Inflammatory macrophage (primary cell): ENCODE data around the gene GUCA2A.
"Not testable (repeated sequence)": the region's sequence is repeated elsewhere in the genome, so short reads cannot be mapped to it uniquely, and the experiment has no call there.

Source experiments
- DNase-seq, 2 donors: peaks; one replicate each; pipeline ENCODE4 v3.0.0-alpha.2; 2020 to 2022
- total RNA-seq, 18 experiments: gene quantifications; one replicate each; lab custom pipeline; 2026; ENCODE audit warnings: mixed read lengths in 6 of 18, inconsistent platforms in 2 of 18; lab: John Stamatoyannopoulos, UW

Gene GUCA2A
- 0 to 0.05 (median 0) reads per million in 18 experiments for total RNA-seq

GRCh38 chr1:42164551-42165420, at the start of gene GUCA2A:
GUCA2A (minus strand) TSS chr1:42164745; CDS start chr1:42164712, 33 bp downstream.
- no peak for DNase-seq

GRCh38 chr1:42211224-42211623, 46.7 kb upstream of the GUCA2A start:
- no peak for DNase-seq

DNA sequence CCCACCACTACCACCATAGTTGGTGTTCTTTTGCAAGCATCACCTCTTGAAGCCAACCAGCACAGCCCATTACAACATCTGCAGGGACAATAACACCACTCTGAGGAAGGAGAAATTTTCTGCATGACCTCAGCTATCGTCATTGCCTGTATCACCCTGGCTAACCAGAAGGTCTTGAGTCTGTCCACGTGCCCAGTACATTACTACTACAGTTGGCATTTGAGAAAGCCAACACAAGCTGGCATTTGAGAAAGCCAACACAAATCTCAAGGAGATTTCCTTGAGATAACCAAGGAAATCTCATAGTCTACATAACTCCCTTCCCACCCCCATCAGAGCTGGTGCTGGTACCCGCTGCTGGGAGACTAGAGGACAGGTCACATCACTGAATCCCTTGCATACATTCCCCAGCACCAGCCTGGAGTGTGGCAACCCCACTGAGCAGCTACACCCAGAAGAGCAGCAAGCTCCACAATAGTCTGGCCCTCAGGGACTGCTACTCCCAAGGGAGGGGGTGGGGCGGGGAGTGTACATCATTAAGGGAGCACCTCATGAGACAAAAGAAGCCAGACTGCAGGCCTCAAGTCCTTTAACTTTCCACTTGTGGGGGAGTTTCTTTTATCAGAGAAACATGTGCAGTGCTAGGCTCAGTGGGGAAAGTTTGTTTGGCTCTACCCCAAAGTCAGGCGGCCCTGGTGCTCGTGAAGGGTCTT, 46.0 kb upstream of the GUCA2A start:
- no peak for DNase-seq

DNA sequence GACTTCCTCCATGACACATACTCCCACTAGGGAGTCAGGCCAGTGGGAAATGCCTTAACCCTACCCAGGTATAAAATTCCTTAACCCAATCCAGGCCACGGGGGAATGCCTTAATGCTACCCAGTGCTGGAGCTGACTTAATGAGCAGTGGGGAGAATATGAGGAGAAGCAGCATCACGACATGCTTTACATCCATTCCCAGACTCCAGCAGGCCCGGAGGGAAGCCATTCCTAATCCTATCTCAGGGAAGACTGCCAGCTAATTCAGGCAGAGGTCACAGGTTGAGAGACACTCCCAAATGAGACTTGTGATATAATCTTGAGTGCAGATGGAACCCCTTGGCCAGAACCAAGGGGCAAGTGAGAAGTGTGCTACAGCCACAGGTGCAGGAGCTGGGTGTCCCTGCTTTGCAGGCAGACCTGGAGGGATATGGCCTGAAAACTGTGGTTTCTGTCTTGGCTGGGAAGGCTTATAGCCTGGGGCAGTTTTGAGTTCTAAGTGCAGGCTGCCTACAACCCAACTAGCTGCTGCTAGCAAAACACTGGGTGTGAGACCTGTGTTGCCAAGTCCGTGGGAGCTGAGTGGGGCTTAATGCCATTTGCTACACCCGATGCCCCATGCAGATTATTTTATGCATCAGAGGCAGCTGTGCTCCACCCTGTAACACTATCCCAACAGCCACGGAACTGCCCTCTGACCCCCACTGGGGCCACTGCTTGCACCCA, 45.1 kb upstream of the GUCA2A start:
- DNase-seq: no peak

GRCh38 chr1:42206930-42207329, 42.4 kb upstream of the GUCA2A start:
- DNase-seq: not testable (repeated sequence)

DNA sequence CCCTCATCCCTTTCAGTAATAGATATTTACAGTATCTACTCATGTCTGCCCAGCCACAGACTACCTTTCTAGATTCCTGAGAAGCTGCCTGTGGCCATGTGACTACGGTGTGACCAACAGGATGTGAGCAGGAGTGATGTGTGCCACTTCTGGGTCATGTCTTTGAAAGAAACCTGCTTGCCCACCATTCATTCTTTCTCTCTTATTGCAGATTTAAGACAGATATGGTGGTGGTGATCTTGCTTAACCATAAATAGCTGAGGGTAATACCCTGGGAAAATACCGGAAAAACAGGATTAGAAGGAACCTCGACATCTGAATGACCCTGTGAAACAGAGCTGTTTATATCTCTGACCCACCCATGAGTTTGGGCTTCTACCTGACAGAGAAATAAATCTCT, 41.6 kb upstream of the GUCA2A start:
- DNase-seq: no peak

GRCh38 chr1:42201986-42202385, 37.4 kb upstream of the GUCA2A start:
- no peak for DNase-seq

- no peak for DNase-seq
Observed at GRCh38 chr1:42198251-42198650, 33.7 kb upstream of the GUCA2A start.

GRCh38 chr1:42195841-42196240, 31.3 kb upstream of the GUCA2A start:
- DNase-seq: no peak

- DNase-seq: no peak
Observed at GRCh38 chr1:42192106-42192505, 27.6 kb upstream of the GUCA2A start.

- no peak for DNase-seq
Observed at GRCh38 chr1:42191319-42191718, 26.8 kb upstream of the GUCA2A start.

DNA sequence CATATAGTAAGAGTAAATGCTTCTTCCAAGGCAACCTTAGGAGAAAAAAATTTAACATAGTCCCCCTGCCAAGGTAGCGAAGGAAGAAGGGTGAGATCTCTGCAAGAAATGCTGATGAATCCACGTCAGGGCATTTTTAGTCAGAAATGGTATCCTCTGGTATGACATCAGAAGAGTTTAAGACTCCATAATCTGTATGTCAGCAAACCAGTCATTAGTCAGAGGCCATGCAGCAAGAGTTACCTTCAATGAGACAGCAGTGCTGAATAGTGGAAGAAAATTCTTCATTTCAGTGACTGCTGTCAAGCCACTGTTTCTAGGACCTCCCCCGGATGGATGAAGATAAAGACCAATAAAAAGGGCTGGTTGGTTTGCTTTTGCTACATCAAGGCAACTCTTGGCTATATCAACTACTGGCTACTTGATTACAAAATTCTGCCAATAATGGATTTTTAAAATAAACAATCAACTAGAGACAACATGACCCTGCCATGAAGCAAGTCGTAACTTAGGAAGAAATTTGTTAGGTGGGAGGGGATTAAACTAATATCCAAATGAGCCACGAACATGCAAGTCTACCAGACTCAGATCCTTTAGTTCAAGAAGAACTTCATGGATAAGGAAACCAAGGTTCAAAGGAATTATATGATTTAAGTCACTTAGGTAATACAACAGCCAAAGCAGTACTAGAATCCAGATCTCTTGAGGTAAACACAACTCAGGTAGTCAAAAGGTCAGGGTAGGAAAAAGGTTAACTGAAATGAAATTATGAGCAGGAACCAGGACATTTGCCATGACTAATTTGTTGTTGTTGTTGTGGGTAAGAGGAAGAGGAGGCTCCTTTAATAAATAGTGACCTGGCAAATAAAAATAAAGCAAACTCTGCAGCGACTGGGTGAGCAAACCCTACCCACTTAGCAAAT, 25.6 kb upstream of the GUCA2A start:
- no peak for DNase-seq

DNA sequence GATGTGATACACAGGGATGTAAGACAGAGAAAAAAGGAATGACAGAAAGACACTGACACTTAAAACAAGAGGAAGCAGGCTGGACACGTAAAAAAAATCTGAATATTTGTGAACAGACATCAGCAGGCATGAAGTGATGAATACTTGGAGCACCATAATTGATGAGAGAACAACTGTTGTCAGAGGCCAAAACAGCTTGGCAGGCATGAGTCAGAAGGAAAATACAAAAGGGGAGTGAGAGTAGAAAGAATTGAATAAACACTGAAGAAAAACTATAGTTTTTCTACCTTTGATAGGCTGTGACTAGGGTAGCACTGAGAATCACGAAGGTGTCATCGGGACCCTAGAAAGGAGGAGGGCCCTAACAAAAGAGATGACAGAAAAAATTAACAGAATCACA, 21.6 kb upstream of the GUCA2A start:
- no peak for DNase-seq

GRCh38 chr1:42184616-42185015, 20.1 kb upstream of the GUCA2A start:
- no peak for DNase-seq

GRCh38 chr1:42183957-42184268, 19.4 kb upstream of the GUCA2A start:
- DNase-seq: no peak

GRCh38 chr1:42183210-42183956, 18.8 kb upstream of the GUCA2A start:
- DNase-seq: no peak

DNA sequence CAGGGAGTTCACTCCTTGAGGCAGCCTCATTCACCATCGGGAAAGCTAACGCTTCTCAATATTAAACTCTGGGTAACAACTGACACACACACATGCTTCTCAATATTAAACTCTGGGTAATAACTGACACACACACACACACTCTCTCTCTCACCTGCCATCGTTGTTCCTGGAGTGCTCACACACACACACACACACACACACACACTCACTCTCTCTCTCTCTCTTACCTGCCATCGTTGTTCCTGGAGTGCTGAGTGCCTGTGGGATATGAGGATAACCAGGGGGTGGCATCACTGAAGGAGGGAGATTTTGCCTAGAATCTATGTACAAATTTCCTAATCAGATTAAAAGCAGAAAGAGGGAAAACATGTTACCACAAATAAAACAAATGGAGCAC, 17.1 kb upstream of the GUCA2A start:
- no peak for DNase-seq

- DNase-seq: no peak
Observed at GRCh38 chr1:42179900-42180329, 15.4 kb upstream of the GUCA2A start.

GRCh38 chr1:42179275-42179674, 14.7 kb upstream of the GUCA2A start:
- no peak for DNase-seq

DNA sequence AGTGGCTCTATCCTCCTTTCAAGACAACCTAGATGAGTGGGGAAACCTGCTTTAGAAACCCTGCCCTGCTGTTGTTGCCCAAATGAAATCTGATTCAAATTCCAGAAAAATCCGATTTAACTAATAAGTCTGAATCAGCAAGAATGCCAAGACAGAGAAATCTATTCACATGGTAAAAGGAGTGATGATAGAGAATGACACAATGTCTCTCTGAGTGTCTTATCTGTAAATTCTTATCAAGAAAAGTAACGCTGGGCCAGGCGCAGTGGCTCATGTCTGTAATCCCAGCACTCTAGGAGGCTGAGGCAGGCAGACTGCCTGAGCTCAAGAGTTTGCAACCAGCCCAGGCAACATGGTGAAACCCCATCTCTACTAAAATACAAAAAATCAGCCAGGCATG, 13.7 kb upstream of the GUCA2A start:
- DNase-seq: no peak

DNA sequence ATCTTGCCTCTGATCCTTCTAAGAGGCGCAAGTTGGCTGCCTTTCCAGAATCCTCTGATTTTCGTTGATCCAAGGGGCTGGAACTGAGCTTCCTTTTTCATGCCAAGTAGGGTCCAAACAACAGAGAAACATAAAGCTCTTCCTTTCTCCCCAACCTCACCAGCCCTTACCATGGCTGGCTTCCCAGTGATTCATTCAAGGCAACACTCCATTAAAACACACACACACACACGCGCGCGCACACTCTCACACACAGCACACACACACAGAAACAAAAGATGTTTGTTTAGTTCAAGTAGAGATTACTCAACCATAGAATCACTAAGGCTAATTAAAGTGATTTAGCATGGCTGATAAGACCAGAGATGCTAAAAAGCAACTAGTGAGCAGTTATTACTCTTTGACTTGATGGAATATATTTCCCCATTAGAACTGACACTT, 13.0 kb upstream of the GUCA2A start:
- no peak for DNase-seq
